ENCODE data around the gene CAMK1D. TPM values are rescaled to one million over a fixed set of nuclear protein-coding genes. Genes with fewer than 3 reads are reported as not detected.

The CAMK1D gene
- polyA plus RNA-seq, 10 donors: 3.3 to 8.2 (median 5.1) TPM

DNA sequence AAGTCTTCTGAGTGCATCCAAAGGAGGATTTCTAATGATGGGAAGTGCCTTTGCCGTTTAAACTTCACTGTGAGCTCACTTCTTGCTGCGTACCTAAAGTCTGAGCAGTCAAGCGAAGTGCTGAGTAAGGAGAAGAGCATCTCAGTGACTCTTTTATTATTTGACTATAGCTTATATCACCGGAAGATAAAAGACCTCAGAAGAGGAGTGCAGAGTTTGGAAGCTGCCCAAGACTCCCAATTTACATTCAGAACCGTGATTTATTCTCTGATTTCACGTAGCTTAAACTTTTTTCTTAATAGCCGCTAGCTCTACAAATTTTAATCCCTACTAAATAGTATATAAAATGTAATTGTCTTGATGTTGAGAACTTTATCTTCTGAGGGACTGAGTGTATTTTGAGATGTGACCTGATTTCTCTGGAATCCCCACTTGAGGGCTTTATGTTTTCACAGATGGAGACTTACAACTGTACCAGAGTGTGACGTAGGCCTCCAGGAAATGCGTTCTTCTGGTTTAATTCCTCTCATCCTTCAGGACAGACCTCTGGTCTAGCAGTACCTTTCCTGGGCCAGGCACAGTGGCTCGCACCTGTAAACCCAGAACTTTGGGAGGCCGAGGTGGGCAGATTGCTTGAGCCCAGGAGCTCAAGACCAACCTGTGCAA is 51.1 kb downstream of the CAMK1D start:
- no peak for DNase-seq

DNA sequence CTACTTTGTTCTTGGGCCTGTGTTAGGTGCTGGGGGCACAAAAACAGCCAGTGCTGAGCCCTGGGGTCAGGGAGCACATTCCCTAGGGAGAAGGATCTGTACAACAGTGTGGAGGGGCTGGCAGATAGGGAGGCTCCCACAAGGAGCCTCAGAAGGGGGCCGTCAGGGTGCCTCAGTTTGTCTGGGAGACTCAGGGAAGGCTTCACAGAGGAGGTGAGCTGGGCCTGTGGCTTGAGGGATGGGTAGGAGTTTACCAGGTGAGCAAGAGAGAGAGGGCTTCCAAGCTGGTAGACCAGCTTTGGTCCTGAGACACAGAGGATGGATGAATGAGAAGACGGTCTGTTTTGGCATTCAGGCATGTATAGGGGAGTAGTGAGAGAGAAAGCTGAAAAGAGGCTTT is 52.1 kb downstream of the CAMK1D start:
- DNase-seq: no peak

- DNase-seq: no peak
Observed at GRCh38 chr10:12403119-12403518, 53.8 kb downstream of the CAMK1D start.

- DNase-seq: no peak
Observed at GRCh38 chr10:12405342-12406320, 56.3 kb downstream of the CAMK1D start.

- no peak for DNase-seq
Observed at GRCh38 chr10:12406764-12407400, 57.5 kb downstream of the CAMK1D start.

GRCh38 chr10:12408472-12408871 is 59.1 kb downstream of the CAMK1D start:
- DNase-seq: no peak

DNA sequence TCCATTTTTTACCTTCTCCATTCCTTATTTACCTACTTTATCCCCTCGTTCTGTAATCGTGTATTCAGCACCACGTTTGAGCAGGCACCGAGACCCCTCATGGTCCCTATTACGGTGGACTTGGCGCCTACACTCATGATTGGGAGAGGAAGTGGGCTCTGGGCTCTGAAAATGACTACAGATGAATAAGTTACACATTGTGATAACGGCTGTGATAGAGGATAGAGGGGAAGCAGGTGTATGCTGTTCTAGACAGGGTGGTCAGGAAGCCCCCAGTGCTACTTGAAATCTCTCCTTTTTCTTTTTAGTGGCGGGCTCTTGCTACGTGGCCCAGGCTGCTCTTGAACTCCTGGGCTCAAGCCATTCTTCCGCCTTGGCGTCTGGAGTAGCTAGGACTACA is 59.8 kb downstream of the CAMK1D start:
- no peak for DNase-seq

- DNase-seq: no peak
Observed at GRCh38 chr10:12409613-12410012, 60.3 kb downstream of the CAMK1D start.

GRCh38 chr10:12412666-12413368 is 63.5 kb downstream of the CAMK1D start:
- DNase-seq: no peak

DNA sequence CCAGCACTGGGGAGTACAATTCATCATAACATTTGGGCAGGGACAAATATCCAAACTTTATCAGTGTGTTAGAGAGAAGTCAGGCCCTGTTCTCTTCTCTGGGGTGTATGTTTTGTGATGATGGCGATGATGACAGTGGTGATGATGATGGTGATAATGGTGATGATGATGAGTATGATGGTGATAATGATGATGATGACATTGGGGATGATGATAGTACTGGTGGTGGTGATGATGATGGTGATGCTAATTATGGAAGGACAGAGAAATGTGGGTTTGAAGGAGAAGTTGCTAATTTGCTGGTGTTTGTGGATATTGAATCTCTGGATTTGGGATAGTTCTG is 64.0 kb downstream of the CAMK1D start:
- no peak for DNase-seq

- no peak for DNase-seq
Observed at GRCh38 chr10:12414278-12414989, 65.1 kb downstream of the CAMK1D start.

DNA sequence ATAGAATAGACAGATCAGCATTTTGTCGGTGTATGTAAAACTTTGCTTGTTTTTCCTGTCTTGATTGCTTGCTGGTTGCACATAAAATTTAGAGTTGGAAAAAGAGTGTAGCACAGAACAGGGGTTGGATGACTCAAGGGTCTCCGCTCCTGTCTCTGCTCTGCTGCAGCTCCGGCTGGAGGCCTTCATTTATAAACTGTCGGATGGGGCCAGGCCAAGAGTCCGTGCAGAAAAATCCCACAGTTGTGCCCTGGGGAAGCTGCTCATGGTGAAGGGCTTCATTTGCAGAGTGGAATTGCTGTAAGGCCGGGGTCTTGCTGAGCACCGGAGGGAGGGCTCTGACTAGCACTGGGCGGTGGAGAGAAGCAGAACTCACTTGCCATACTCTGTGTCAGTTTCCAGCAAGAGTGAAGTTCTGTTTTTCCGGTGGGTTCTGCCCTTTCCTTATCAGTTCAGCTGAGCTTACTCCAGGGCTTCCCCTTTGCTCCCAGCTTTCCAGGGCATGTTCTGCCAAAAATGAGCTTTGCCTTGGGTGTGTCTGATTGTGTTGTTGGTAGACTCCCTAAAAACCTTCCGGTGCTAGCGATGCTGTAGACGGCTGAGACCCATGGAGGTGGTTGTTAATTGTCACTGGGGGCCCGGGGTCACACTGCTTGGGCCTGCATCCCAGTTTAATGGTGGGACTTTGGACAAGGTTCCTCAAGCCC is 67.2 kb downstream of the CAMK1D start:
- peak in 1 of 3 donors; percentile 43 for DNase-seq

DNA sequence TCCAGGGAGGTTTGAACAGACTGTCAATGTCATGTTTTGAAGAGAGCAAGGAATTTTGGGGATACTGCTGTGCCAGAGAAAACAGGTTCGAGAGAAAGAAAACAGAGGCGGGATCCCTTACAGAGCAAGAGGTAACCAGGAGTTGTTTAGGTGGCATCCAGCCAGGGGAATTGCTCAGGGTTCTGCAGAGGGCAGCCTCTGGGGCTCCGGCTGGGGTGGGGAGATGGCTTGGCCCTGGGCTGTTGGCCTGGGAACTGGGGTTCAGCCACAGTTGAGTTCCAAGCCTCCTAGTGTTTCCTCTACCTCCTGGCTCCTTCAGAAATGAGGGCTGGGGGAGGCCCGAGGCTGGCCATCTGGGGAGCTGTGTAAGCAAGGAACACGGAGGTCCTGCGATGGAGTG is 68.0 kb downstream of the CAMK1D start:
- DNase-seq: no peak

DNA sequence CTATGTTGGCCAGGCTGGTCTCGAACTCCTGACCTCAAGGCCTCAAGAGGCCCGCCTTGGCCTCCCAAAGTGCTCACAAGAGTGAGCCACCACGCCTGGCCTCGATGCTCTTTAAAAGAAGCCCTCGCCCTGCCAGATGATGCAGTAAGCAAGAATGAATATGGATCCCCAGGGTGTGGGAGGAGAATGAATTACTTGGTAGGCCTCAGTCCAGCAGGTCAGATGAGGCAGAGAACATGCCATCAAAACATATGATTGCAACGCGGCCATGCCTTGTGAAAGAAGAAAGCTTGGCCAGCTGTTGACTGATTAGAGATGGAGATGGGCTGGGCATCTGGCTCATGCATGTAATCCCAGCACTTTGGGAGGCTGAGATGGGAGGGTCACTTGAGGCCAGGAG is 68.7 kb downstream of the CAMK1D start:
- peak in 2 of 3 donors; percentile 32 to 63 for DNase-seq

DNA sequence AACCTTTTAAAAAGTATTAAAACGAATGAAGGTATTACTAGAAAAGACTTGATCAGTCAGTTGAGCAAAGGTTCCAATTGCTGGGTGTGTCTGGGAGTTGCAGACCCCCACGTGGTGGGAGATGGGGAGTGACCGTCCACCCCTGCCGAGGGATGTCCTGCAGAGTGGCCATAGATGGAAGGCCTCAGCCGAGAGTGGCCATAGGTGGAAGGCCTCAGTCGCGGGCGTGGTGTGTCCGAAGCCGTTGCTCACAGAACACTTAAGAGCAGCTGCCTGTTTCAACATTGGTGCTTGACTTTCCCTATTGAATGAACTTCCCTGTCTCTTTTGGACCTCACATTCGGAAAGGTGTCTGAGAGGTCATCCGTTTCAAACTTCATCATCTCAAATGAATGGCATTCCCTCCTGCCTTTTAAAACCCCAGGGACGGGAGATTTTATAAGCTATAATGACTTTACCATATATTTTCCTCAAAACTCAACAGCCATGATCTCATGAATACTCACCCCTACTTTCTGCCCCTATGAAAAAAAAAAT is 69.4 kb downstream of the CAMK1D start:
- peak in 1 of 3 donors; percentile 56 for DNase-seq

- DNase-seq: peak; percentile 78 to 94 (median 83)
Observed at GRCh38 chr10:12419262-12419847, 70.0 kb downstream of the CAMK1D start.

DNA sequence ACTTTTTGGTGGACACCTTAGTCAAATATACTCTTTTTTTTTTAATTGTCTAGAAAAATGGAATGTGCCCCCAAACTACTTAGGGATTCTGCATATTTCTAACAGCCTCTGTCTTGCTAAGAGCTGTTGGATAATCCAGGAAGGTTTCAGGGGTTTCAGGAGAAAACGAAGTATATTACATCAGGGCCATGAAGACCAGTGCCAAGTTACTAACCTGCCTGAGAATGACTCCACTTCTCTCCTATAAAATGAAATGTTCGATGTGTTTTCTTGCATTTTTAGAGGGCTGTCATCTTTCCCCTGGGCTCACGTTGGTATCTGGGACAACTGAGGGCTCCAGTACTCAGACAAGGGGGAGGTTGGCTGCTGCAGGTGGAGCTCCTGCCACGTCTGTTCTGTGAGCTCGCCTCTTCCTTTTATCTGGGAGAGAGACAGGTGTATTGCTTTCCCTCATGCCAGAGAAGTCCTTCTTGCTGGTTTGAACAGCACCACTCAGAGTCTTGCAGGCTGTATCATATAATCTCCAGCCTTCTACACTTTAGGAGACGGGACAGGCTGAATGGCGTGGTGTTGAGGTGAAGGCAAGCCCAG is 71.3 kb downstream of the CAMK1D start:
- no peak for DNase-seq

- no peak for DNase-seq
Observed at GRCh38 chr10:12422189-12422588, 72.8 kb downstream of the CAMK1D start.

GRCh38 chr10:12423896-12424295 is 74.5 kb downstream of the CAMK1D start:
- no peak for DNase-seq

- DNase-seq: no peak
Observed at GRCh38 chr10:12427276-12427675, 77.9 kb downstream of the CAMK1D start.

Data from muscle of back (tissue), 11 donors.